WTC11 (cell line): Measurements from ENCODE around the gene SPDYA. TPM values are rescaled to one million over a fixed set of nuclear protein-coding genes. Genes with fewer than 3 reads are reported as not detected.

Experiments used
- ATAC-seq: fragments of 200-7000 bp; cut with Tn5 transposase; 2 replicates; pipeline ENCODE4 v1.10.0; 2021; ENCODE audit warnings: mild to moderate bottlenecking, moderate library complexity
- CTCF ChIA-PET: fragments of 300-600 bp; sonication (Branson Sonifier 250); formaldehyde crosslinking; loops from one replicate; lab custom pipeline; 2021; ENCODE audit warnings: antibody characterized with exemption; lab: Charles Lee
- POLR2A ChIA-PET: fragments of 350-600 bp; sonication (Branson Sonifier 250); formaldehyde crosslinking; loops from one replicate; lab custom pipeline; 2021; ENCODE audit warnings: antibody characterized with exemption; lab: Charles Lee
- DNase-seq: peaks from one replicate; pipeline ENCODE4 v3.0.0; 2021; ENCODE audit warnings: low spot score
- H3K27ac Mint-ChIP-seq: 2 replicates; pipeline ENCODE4 v1.8.0; 2021; ENCODE audit warnings: mixed read lengths
- H3K27me3 Mint-ChIP-seq: 2 replicates; pipeline ENCODE4 v1.8.0; 2021; ENCODE audit warnings: low read depth, mild to moderate bottlenecking, moderate library complexity, mixed read lengths
- H3K36me3 Mint-ChIP-seq: 2 replicates; pipeline ENCODE4 v1.8.0; 2021; ENCODE audit warnings: mixed read lengths
- H3K4me1 Mint-ChIP-seq: 2 replicates; pipeline ENCODE4 v1.8.0; 2022; ENCODE audit warnings: mixed read lengths
- H3K4me3 Mint-ChIP-seq: 2 replicates; pipeline ENCODE4 v1.8.0; 2021; ENCODE audit warnings: mild to moderate bottlenecking, moderate library complexity, mixed read lengths
- H3K9me3 Mint-ChIP-seq: 2 replicates; pipeline ENCODE4 v1.8.0; 2021; ENCODE audit warnings: mixed read lengths
- CREB1 ChIP-seq: sonication (generic); formaldehyde crosslinking; IDR thresholded peaks from 2 replicates; pipeline ENCODE4 v1.8.0; 2023; ENCODE audit warnings: mild to moderate bottlenecking, missing genetic modification reagents
- CTCF ChIP-seq: fragments of 200-600 bp; IDR thresholded peaks from 2 replicates; pipeline ENCODE4 v1.8.0; 2022; ENCODE audit warnings: antibody characterized with exemption
- ELF4 ChIP-seq: sonication (generic); formaldehyde crosslinking; IDR thresholded peaks from 2 replicates; pipeline ENCODE4 v1.8.1; 2022; ENCODE audit warnings: low read depth, mild to moderate bottlenecking, moderate library complexity, missing genetic modification reagents
- ESRRA ChIP-seq: sonication (generic); formaldehyde crosslinking; IDR thresholded peaks from 2 replicates; pipeline ENCODE4 v1.8.1; 2022; ENCODE audit warnings: mild to moderate bottlenecking, missing genetic modification reagents, borderline replicate concordance
- FOXP1 ChIP-seq: sonication (generic); formaldehyde crosslinking; IDR thresholded peaks from 2 replicates; pipeline ENCODE4 v1.8.0; 2022; ENCODE audit warnings: missing genetic modification reagents, mild to moderate bottlenecking, moderate library complexity, borderline replicate concordance
- GABPB1 ChIP-seq: sonication (generic); formaldehyde crosslinking; IDR thresholded peaks from 2 replicates; pipeline ENCODE4 v1.8.1; 2023; ENCODE audit warnings: mild to moderate bottlenecking, missing genetic modification reagents
- GTF2I ChIP-seq: fragments of 250-450 bp; sonication (Bioruptor Pico); conservative IDR thresholded peaks from 2 replicates; pipeline ENCODE4 v1.4.0; 2021; ENCODE audit warnings: mild to moderate bottlenecking
- HMGXB4 ChIP-seq: sonication (generic); formaldehyde crosslinking; IDR thresholded peaks from 2 replicates; pipeline ENCODE4 v1.8.1; 2023; ENCODE audit warnings: mild to moderate bottlenecking, moderate library complexity, missing genetic modification reagents
- JUN ChIP-seq: sonication (generic); formaldehyde crosslinking; IDR thresholded peaks from 2 replicates; pipeline ENCODE4 v1.8.0; 2023; ENCODE audit warnings: mild to moderate bottlenecking, missing genetic modification reagents
- MAX ChIP-seq: sonication (generic); formaldehyde crosslinking; IDR thresholded peaks from 2 replicates; pipeline ENCODE4 v1.8.0; 2022; ENCODE audit warnings: mild to moderate bottlenecking, missing genetic modification reagents
- NFE2L1 ChIP-seq: sonication (generic); formaldehyde crosslinking; IDR thresholded peaks from 2 replicates; pipeline ENCODE4 v1.8.1; 2023; ENCODE audit warnings: missing genetic modification reagents
- NFYB ChIP-seq: sonication (generic); formaldehyde crosslinking; conservative IDR thresholded peaks from 2 replicates; pipeline ENCODE4 v1.8.0; 2022; ENCODE audit warnings: low read depth, missing genetic modification reagents
- PRDM15 ChIP-seq: sonication (generic); formaldehyde crosslinking; IDR thresholded peaks from 2 replicates; pipeline ENCODE4 v1.8.0; 2022; ENCODE audit warnings: missing genetic modification reagents
- RORB ChIP-seq: fragments of 250-450 bp; sonication (Bioruptor Pico); IDR thresholded peaks from 2 replicates; pipeline ENCODE4 v1.9.0; 2021; ENCODE audit warnings: mild to moderate bottlenecking
- TCF7 ChIP-seq: sonication (generic); formaldehyde crosslinking; IDR thresholded peaks from 2 replicates; pipeline ENCODE4 v1.8.0; 2022; ENCODE audit warnings: mild to moderate bottlenecking, low read depth, missing genetic modification reagents, moderate library complexity
- USF1 ChIP-seq: sonication (generic); formaldehyde crosslinking; IDR thresholded peaks from 2 replicates; pipeline ENCODE4 v1.8.0; 2022; ENCODE audit warnings: mild to moderate bottlenecking, missing genetic modification reagents
- ZNF396 ChIP-seq: fragments of 250-450 bp; sonication (Bioruptor Pico); IDR thresholded peaks from 2 replicates; pipeline ENCODE4 v1.8.0; 2021; ENCODE audit warnings: mild to moderate bottlenecking, moderate library complexity, borderline replicate concordance
- ZNF416 ChIP-seq: fragments of 250-450 bp; sonication (Bioruptor Pico); IDR thresholded peaks from 2 replicates; pipeline ENCODE4 v1.9.0; 2021; ENCODE audit warnings: mild to moderate bottlenecking, inconsistent platforms
- total RNA-seq: library from RNA; stranded (reverse); gene quantifications from 3 replicates; pipeline ENCODE4 v1.2.3, GENCODE V29; 2021
- TF ChIP-seq, protein P1 (sequence below): sonication (generic); formaldehyde crosslinking; IDR thresholded peaks from 2 replicates; pipeline ENCODE4 v1.8.1; 2022; ENCODE audit warnings: mild to moderate bottlenecking, moderate library complexity, missing genetic modification reagents
- TF ChIP-seq, protein P2 (sequence below): sonication (generic); formaldehyde crosslinking; IDR thresholded peaks from 2 replicates; pipeline ENCODE4 v1.8.1; 2023; ENCODE audit warnings: mild to moderate bottlenecking, missing genetic modification reagents, moderate library complexity

The SPDYA gene
- total RNA-seq, 1 experiment from 2014 or later = 0.61 TPM

- POLR2A ChIA-PET = interaction anchor here (0.6 to 1.7 kb wide), 3 partner anchors 25 to 143 kb away, joined by 3 to 9 read pairs (median 6); partner anchors contain the start of genes PPP1CB and TRMT61B
- no peaks in the 10 kb centered on the region for H3K9me3 Mint-ChIP-seq
- H3K27me3 Mint-ChIP-seq = no peaks in the 10 kb centered on the region
- TF ChIP-seq FOXP1 (CRISPR knock-in tag) (no peak), PRDM15 (CRISPR knock-in tag) (0 out of 2 replicates have a peak, but pooled peaks have one; percentile 20), HMGXB4 (CRISPR knock-in tag) (no peak), CREB1 (CRISPR knock-in tag) (no peak), ELF4 (CRISPR knock-in tag) (no peak), ZNF416 (CRISPR knock-in tag) (no peak), GABPB1 (0 out of 2 replicates have a peak, but pooled peaks have one; percentile 27), ESRRA (no peak), RORB (CRISPR knock-in tag) (no peak), USF1 (CRISPR knock-in tag) (0 out of 2 replicates have a peak, but pooled peaks have one; percentile 24), NFYB (no peak), TCF7 (no peak), JUN (no peak), GTF2I (CRISPR knock-in tag) (no peak), CTCF (no peak), NFE2L1 (CRISPR knock-in tag) (no peak), ZNF396 (CRISPR knock-in tag) (no peak), MAX (CRISPR knock-in tag) (no peak)
- TF ChIP-seq, protein P1, sequence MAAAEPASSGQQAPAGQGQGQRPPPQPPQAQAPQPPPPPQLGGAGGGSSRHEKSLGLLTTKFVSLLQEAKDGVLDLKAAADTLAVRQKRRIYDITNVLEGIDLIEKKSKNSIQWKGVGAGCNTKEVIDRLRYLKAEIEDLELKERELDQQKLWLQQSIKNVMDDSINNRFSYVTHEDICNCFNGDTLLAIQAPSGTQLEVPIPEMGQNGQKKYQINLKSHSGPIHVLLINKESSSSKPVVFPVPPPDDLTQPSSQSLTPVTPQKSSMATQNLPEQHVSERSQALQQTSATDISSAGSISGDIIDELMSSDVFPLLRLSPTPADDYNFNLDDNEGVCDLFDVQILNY = no peak
- TF ChIP-seq, protein P2, sequence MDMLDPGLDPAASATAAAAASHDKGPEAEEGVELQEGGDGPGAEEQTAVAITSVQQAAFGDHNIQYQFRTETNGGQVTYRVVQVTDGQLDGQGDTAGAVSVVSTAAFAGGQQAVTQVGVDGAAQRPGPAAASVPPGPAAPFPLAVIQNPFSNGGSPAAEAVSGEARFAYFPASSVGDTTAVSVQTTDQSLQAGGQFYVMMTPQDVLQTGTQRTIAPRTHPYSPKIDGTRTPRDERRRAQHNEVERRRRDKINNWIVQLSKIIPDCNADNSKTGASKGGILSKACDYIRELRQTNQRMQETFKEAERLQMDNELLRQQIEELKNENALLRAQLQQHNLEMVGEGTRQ (CRISPR knock-in tag) = peak; percentile 41; the same call in 1 of the 2 replicates
- TF ChIP-seq, all 79 proteins: peak for 4
- H3K4me1 Mint-ChIP-seq = peaks cover 38% of the 10 kb centered on the region
- ATAC-seq = peak; percentile 22; the same call in 1 of the 2 replicates
- H3K36me3 Mint-ChIP-seq = peaks cover 8% of the 10 kb centered on the region
- CTCF ChIA-PET = interaction anchor here (1.6 kb wide), 1 partner anchor 301 kb away, joined by 4 read pairs; no protein-coding TSS in a partner anchor
- H3K4me3 Mint-ChIP-seq = peak overlapping the region; percentile 98
- peak overlapping the region; percentile 85 for H3K27ac Mint-ChIP-seq
- peak; percentile 27 for DNase-seq
These were observed 84.7 kb downstream of the SPDYA start for GRCh38 chr2:28895189-28895893.
